Effector CD4-positive, alpha-beta T cell (primary cell): Measurements from ENCODE around the gene SMPD3.

ENCODE experiments used
- DNase-seq: peaks from one replicate; pipeline ENCODE4 v3.0.0-alpha.2; 2020

Gene SMPD3

GRCh38 chr16:68470461-68471150 is 22.3 kb upstream of the SMPD3 start:
- DNase-seq: no peak

- DNase-seq: no peak
These were observed 21.6 kb upstream of the SMPD3 start for GRCh38 chr16:68469796-68470460.

GRCh38 chr16:68468842-68469241 is 20.5 kb upstream of the SMPD3 start:
- no peak for DNase-seq

- DNase-seq: no peak
These were observed 17.9 kb upstream of the SMPD3 start for GRCh38 chr16:68466174-68466573.

GRCh38 chr16:68463904-68464303 is 15.6 kb upstream of the SMPD3 start:
- no peak for DNase-seq

- DNase-seq: no peak
These were observed 11.8 kb upstream of the SMPD3 start for GRCh38 chr16:68460067-68460466.

- no peak for DNase-seq
These were observed 11.1 kb upstream of the SMPD3 start for GRCh38 chr16:68459457-68459856.

GRCh38 chr16:68458551-68458950 is 10.2 kb upstream of the SMPD3 start:
- DNase-seq: no peak

- DNase-seq: no peak
These were observed 9.8 kb upstream of the SMPD3 start for GRCh38 chr16:68458101-68458500.

- DNase-seq: no peak
These were observed 7.3 kb upstream of the SMPD3 start for GRCh38 chr16:68455631-68456030.

- no peak for DNase-seq
These were observed 6.7 kb upstream of the SMPD3 start for GRCh38 chr16:68454920-68455435.

- DNase-seq: no peak
These were observed 5.5 kb upstream of the SMPD3 start for GRCh38 chr16:68453816-68454215.

GRCh38 chr16:68452176-68452575 is 3.9 kb upstream of the SMPD3 start:
- no peak for DNase-seq

GRCh38 chr16:68451676-68452075 is 3.4 kb upstream of the SMPD3 start:
- no peak for DNase-seq

GRCh38 chr16:68450741-68451255 is 2.5 kb upstream of the SMPD3 start:
- DNase-seq: no peak

GRCh38 chr16:68447653-68448359 is 502 bp downstream of the SMPD3 start:
- DNase-seq: peak; percentile 21

- no peak for DNase-seq
These were observed 1.3 kb downstream of the SMPD3 start for GRCh38 chr16:68446681-68447652.

GRCh38 chr16:68445458-68445857 is 2.9 kb downstream of the SMPD3 start:
- DNase-seq: no peak

- DNase-seq: no peak
These were observed 4.2 kb downstream of the SMPD3 start for GRCh38 chr16:68444056-68444657.

- DNase-seq: no peak
These were observed 11.7 kb downstream of the SMPD3 start for GRCh38 chr16:68436581-68436980.

GRCh38 chr16:68434624-68435210 is 13.6 kb downstream of the SMPD3 start:
- DNase-seq: no peak
